GM20000 (cell line): Measurements from ENCODE around the gene MAD1L1.
"Not testable (repeated sequence)": the region's sequence is repeated elsewhere in the genome, so short reads cannot be mapped to it uniquely, and the experiment has no call there.

Experiments used
- DNase-seq: peaks from one replicate; pipeline ENCODE4 v3.0.0; 2012; ENCODE audit warnings: low spot score
- TF ChIP-seq, protein P1 (sequence below): IDR thresholded peaks from 2 replicates; pipeline ENCODE4 v1.5.1; 2012; ENCODE audit warnings: mild to moderate bottlenecking, control low read depth; ENCODE audit errors: extremely low read depth, missing control alignments

The MAD1L1 gene

GRCh38 chr7:1934756-1935155 lies 298.0 kb downstream of the MAD1L1 start:
- no peak for DNase-seq
- TF ChIP-seq, protein P1, sequence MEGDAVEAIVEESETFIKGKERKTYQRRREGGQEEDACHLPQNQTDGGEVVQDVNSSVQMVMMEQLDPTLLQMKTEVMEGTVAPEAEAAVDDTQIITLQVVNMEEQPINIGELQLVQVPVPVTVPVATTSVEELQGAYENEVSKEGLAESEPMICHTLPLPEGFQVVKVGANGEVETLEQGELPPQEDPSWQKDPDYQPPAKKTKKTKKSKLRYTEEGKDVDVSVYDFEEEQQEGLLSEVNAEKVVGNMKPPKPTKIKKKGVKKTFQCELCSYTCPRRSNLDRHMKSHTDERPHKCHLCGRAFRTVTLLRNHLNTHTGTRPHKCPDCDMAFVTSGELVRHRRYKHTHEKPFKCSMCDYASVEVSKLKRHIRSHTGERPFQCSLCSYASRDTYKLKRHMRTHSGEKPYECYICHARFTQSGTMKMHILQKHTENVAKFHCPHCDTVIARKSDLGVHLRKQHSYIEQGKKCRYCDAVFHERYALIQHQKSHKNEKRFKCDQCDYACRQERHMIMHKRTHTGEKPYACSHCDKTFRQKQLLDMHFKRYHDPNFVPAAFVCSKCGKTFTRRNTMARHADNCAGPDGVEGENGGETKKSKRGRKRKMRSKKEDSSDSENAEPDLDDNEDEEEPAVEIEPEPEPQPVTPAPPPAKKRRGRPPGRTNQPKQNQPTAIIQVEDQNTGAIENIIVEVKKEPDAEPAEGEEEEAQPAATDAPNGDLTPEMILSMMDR: no peak

GRCh38 chr7:1934017-1934416 lies 298.7 kb downstream of the MAD1L1 start:
- TF ChIP-seq, protein P1: no peak

DNA sequence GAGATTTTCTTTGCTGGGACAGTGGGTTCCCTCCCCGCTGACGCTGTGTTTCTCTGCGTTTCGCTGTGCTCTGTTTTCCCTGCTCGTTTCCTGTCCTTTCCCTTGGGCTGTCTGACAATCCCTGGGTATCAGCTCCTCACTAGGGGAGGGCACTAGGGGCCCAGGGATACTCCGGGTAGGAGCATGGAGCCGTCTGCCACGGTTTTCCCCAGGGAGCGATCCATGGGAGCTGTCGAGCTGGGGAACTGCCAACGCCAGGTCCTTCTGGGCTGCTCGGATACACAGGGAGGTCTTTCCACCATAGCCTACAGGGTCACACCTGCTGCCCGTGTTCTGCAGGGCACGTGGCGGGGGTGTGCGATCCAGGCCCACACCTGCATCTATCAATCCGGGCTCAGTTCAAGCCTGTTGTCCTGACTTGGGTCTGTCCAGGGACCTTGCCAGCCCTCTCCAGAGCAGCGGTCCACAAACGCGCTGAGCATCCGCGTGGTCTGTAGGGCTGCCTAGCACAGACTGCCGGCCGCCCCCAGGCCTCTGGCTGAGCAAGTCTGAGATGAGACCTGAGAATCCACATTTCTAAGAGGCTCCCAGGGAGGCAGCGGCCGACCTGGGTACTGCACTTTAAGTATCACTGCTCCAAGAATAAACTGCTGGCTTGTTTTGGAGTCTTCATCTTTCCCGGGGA lies 299.5 kb downstream of the MAD1L1 start:
- TF ChIP-seq, protein P1: no peak
- DNase-seq: no peak

More at GRCh38 chr7:1934017-1934416, 298.7 kb downstream of the MAD1L1 start:
- DNase-seq: no peak

DNA sequence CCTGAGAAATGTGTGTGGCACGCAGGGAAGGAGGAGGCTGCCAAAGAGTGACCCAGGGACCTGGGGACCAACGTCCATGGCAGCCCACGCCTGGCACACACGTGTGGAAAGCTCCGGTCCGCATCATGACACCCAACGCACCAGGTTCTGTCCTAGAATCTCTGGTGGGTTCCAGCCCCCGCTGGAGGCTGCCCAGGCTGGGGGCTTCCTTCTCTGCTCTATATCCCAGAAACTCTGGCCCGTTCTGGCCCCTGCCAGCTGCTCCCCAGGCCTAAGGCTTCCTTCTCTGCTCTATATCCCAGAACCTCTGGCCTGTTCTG lies 300.8 kb downstream of the MAD1L1 start:
- no peak for DNase-seq
- TF ChIP-seq, protein P1: no peak

DNA sequence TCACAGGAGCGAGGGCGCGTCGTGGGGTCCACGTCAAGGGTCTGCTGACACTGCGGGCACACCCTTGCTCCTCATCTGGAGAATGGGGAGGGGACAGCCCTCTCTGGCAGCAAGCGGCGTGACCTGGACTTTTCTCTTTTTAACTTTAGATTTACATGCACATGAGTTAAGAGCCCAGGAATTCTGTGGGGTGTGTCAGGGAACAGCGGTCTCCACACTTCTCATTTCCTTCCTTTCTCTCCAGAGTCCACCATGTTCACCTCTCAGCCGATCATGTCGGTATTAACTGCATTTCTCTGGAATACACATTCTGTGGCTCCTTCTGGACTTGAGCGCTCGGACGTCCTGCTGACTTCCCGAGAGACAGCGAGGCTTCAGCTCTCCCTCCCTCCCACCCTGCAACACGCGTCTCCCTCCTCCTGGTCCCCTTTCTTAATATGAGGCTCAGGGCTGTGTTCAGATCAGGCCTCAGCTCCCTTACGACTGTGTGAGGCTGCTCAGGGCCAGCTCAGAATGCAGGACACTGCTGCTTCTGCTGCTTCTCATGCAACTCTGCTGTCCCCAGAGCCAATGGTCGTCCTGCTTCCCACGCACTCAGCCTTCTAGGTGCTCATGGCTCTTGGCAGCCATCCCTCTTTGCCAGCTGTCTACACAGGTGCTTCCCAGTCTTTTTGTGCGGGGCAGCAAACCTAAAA lies 301.3 kb downstream of the MAD1L1 start:
- DNase-seq: no peak
- TF ChIP-seq, protein P1: no peak

DNA sequence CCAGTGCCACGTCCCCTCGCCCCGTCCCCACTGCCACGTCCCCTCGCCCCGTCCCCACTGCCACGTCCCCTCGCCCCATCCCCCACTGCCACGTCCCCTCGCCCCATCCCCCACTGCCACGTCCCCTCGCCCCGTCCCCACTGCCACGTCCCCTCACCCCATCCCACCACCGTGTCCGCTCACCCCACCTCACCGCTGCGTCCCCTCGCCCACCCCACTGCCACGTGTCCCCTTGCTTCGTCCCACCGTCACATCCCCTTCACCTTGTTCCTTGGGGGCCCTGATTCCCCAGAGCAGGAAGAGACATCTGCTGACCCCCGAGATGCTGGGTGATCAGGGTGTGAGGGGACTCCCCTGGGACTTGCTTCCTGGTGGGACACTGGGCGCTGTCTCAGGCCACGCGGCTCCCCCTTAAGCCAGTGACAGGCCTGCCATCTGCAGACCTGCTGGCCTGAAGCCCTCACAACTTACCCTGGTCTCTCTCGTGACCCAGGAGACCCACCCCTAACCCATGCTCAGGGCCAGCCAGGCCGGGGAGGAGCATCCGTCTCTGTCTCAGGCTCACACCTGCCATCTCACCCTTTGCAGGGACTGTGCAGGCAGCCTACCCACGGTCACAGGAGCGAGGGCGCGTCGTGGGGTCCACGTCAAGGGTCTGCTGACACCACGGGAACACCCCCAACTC lies 302.2 kb downstream of the MAD1L1 start:
- TF ChIP-seq, protein P1: no peak
- no peak for DNase-seq

- not testable (repeated sequence) for DNase-seq
Measured at GRCh38 chr7:1929349-1929925, 303.3 kb downstream of the MAD1L1 start.
